Esophagus squamous epithelium (tissue), 4 donors: ENCODE data around the gene TLE3.

Source experiments
- POLR2A ChIP-seq, 4 donors: fragments of 450-650 bp; IDR thresholded peaks; one replicate each; pipeline ENCODE4 v1.6.1; 2017; ENCODE audit warnings: antibody characterized with exemption in 4 of 4, mild to moderate bottlenecking in 4 of 4, moderate library complexity in 3 of 4
- TF ChIP-seq, protein P1 (sequence below), 6 experiments: fragments of 450-650 bp in 4 of 6; fragments of 200-600 bp in 2 of 6; sonication (generic) in 2 of 6; IDR thresholded peaks; one replicate each; pipeline ENCODE4 v1.5.1; 2016 to 2019; ENCODE audit warnings: antibody characterized with exemption in 6 of 6, mild to moderate bottlenecking in 4 of 6, moderate library complexity in 4 of 6

DNA sequence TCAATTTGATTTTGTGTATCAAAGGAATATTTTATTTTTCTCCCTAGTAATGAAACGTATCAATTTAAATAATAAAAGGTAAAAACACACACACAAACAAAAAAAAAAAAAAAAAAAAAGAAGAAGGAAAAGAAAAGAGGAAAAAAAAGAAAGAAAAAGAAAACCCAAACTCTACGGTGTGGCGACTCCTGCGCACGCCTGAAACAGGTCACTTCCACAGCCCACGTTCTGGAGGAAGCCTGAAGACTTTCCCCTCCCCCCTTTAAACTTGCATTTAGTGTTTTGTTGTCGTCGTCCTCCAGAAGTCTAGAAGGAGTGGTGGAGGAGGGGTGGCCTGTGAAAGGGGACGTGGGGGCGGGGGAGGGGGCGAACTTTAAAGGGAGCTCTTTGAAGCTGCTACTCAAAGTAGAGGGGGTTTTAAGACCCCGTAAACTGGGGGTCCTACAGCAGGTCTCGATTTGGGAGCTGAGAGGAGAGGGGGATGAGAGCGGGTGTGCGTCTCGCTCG is 2.3 kb upstream of the TLE3 start:
- no peak for TF ChIP-seq POLR2A (IDR thresholded peaks at IDR 0.05)
- TF ChIP-seq, protein P1, sequence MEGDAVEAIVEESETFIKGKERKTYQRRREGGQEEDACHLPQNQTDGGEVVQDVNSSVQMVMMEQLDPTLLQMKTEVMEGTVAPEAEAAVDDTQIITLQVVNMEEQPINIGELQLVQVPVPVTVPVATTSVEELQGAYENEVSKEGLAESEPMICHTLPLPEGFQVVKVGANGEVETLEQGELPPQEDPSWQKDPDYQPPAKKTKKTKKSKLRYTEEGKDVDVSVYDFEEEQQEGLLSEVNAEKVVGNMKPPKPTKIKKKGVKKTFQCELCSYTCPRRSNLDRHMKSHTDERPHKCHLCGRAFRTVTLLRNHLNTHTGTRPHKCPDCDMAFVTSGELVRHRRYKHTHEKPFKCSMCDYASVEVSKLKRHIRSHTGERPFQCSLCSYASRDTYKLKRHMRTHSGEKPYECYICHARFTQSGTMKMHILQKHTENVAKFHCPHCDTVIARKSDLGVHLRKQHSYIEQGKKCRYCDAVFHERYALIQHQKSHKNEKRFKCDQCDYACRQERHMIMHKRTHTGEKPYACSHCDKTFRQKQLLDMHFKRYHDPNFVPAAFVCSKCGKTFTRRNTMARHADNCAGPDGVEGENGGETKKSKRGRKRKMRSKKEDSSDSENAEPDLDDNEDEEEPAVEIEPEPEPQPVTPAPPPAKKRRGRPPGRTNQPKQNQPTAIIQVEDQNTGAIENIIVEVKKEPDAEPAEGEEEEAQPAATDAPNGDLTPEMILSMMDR (IDR thresholded peaks at IDR 0.05): no peak
